Testis (tissue), 2 donors: Measurements from ENCODE around the gene OTULIN.

Experiments used
- POLR2A ChIP-seq: fragments of 450-650 bp; IDR thresholded peaks from one replicate; pipeline ENCODE4 v1.6.1; 2017; ENCODE audit warnings: antibody characterized with exemption, mild to moderate bottlenecking, moderate library complexity
- TF ChIP-seq, protein P1 (sequence below), 3 experiments: fragments of 450-650 bp in 2 of 3; fragments of 200-600 bp in 1 of 3; sonication (generic) in 1 of 3; IDR thresholded peaks; one replicate each; pipeline ENCODE4 v1.5.1; 2016 to 2019; ENCODE audit warnings: antibody characterized with exemption in 3 of 3, mild to moderate bottlenecking in 2 of 3, moderate library complexity in 1 of 3

DNA sequence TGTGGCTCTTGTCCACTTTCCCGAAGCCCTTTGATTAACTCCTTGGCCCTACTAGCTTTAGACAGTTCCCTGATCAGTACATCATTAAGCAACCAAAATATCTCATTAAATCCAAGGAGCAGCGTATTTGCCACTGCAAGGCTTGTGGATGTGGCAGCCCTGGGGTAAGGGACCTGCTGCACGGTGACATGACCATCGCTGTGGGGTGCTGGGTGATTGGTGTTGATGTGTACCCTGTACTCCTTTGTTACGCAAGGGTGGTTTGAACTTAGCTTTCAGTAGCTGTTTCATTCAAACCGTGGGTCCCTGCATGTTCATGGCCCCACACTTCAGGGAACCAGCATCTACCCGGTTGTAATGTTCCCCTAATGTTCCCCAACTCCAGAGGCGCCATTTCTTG is 41.0 kb downstream of the OTULIN start:
- TF ChIP-seq, protein P1, sequence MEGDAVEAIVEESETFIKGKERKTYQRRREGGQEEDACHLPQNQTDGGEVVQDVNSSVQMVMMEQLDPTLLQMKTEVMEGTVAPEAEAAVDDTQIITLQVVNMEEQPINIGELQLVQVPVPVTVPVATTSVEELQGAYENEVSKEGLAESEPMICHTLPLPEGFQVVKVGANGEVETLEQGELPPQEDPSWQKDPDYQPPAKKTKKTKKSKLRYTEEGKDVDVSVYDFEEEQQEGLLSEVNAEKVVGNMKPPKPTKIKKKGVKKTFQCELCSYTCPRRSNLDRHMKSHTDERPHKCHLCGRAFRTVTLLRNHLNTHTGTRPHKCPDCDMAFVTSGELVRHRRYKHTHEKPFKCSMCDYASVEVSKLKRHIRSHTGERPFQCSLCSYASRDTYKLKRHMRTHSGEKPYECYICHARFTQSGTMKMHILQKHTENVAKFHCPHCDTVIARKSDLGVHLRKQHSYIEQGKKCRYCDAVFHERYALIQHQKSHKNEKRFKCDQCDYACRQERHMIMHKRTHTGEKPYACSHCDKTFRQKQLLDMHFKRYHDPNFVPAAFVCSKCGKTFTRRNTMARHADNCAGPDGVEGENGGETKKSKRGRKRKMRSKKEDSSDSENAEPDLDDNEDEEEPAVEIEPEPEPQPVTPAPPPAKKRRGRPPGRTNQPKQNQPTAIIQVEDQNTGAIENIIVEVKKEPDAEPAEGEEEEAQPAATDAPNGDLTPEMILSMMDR (IDR thresholded peaks at IDR 0.05): no peak
- no peak for TF ChIP-seq POLR2A
